OCI-M2 (cell line): ENCODE measurements around the gene ALDH4A1.

ENCODE experiments used
- DNase-seq: peaks from one replicate; lab custom pipeline; 2025; ENCODE audit not compliant: unreplicated experiment; lab: John Stamatoyannopoulos, UW

Gene ALDH4A1

DNA sequence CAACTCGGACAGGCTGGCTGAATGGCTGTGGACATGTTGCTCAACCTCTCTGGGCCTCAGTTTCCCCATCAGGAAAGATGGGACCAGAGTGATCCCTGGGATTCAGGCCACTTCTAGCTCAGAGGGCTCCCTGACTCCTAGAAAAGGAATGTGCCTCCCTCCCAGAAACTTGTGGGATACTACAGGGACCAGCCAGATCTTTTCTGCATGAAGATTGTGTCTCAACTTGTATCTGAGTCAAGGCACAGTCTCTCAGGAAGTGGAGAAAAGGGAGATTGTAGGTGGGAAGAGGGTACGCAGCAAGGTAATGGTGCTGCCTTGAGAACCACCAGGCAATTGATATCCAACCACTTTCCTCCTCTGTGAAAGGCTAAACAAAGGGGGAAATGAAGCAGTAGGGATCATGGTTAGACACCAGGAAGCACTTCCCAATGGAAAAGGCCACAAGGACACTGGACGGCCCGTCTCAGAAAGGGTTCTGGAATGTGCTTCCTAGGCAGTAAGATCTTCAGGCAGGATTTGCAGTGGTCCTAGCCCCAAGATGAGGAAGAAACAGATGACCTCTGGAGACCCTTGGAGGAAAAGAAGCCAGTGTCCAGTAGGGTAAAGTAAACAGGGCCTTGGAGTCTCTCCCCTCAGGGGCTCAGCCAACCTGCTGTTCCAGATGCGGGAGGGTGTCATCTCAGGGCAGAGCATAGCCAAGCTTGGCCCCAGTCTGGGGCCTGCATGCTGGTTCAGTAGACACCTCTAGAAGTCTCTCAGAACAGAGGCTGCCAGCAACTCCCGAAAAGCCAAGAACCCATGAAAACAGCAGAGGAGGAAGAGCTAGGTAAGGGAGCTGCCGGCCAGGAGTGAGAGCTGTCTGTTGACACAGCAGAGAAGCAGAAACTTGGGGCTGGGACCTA is 37.3 kb upstream of the ALDH4A1 start:
- DNase-seq, result no peak

DNA sequence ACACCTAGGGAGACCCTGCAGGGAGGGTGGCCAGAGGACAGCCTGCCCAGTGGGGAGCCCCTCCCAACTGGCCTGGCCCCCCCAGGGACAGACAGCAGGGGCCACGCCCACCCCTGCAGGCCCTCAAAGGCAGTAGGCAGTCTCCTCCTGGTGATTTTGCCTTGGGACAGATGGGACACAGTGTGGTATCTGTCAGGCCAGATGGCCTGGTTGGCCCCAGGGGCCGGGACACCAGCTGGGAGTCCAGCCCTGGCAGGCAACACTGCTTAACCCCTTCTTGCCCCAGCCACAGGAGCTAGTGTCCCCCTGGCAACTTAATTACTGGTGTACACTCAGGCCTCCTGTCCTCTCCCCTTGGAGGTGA is 36.3 kb upstream of the ALDH4A1 start:
- no peak for DNase-seq

DNA sequence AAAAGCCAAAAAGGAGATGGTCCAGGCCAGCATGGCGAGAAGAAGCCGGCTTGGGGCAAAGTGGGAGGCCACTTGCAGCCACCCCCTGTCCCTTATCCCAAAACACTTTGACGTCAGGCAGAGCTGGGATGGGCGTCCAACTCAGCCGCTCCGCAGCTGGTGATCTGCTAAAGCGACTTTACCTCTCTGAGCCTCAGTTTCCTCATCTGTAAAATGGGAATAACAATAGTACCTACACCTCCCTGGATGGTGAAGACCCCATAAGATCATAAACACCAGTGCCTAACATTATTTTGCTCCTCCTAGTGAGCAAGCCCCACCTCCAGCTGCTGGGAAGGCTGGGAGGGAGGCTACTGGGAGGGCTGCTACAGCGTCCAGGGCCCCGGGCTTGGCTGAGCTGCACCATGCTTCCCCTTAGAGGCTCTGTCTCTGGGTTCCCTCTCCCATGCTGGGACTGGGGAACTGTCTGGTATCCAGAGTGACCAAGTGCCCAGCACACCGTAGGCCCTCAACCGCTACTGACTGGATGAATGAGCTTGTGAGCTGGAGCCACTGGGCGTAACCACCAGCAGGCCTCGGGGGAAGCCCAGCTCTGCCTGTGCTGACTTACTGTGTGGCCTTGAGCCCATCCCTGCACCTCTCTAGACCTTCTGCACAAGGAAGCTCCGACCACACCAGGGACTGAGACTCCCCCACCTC is 35.8 kb upstream of the ALDH4A1 start:
- DNase-seq, result no peak

DNA sequence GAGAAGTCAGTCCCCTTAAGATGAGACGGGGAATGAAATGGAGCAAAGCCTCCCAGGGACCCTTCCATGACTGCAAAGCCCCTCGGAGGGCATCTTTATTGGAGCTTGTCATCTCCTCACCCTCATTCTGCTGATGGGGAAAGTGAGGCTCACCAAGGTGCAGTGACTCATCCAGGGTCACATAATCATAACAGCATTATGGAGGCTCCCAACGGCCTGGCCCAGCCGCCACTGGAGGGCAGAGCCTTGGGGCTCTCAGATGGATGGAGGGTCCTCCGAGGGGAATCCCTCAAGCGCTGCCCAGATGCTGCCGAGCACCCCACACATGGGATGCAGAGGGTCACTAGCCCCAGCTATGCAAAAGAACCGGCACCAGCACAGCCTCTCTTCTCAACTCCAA is 35.2 kb upstream of the ALDH4A1 start:
- DNase-seq, result no peak

DNA sequence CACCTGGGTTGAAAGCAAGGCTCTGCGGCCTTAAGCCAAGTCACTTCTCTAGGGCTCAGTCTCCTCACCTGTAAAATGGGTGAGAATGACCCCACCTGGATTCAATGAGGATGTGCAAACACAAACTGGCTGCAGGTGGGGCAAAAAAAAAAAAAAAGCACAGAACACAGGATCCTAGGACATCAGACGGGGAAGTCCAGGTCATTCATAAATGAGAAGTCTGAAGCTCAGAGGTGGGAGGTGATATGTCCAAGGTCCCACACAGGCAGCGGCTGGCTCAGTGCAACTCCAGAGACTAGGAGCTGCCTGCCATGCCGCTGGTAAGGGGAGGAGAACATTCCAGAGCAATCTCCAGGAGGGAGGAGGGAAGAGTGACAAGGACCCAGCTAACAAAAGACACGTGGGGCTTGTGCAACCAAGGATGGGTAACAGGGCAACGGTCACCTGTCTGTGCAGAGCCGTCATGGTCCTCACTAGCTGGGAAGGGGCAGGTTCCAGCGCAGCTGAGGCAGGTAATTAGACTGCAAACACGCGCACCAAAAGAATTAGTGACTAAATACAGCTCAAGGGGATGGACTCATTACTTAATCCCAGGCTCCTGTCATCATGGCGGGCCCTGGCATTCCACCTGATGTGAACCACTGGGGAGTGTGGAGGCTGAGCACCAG is 34.6 kb upstream of the ALDH4A1 start:
- DNase-seq, result no peak

DNA sequence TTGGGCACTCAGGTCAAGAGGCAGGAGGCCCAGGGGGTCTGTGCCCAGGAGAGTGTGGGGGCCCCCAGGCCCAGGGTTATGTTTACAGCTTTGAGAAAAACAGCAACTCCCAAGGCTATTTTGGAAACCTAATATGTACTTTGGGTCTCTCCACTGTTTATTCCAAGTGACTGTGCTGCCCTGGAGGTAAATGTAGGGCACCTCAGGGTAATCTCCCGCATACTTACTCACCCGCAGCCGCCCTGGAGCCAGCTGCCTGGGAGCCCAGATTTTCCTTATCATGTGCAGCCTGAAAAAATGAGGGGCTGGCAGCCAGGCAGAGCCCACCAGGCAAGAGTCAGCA is 34.1 kb upstream of the ALDH4A1 start:
- no peak for DNase-seq

DNA sequence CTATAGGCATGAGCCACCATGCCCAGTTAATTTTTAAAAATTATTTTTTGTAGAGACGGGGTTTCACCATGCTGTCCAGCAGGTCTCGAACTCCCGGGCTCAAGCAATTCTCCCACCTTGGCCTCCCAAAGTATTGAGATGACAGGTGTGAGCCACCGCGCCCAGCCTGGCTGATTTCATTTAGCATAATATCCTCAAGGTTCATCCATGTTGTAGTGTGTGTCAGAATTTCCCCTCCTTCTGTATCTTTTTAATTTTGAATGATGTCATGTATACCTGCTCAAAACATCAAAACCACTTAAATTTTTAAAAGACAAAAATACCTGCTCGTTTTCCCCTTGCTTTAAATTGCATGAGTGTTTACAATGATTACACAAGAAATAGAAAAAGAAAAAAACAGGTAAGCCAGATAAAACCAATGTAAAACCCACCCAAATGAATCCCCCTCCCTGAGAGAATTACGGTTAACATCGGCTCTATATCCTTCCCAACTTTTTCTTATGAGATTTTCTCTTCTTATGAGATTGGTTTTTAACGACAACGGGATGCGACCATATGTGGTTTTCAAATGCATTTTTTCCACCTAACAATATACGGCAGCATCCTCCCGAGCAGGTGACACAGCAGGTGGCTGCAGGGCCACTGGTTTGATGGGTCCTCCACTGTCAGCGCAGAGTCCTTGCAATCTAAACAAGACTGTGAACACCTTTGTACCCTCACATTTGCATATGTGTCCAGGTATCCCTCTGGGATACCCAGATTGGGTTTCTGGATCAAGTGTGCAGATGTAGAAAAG is 32.0 kb upstream of the ALDH4A1 start:
- DNase-seq, result no peak

DNA sequence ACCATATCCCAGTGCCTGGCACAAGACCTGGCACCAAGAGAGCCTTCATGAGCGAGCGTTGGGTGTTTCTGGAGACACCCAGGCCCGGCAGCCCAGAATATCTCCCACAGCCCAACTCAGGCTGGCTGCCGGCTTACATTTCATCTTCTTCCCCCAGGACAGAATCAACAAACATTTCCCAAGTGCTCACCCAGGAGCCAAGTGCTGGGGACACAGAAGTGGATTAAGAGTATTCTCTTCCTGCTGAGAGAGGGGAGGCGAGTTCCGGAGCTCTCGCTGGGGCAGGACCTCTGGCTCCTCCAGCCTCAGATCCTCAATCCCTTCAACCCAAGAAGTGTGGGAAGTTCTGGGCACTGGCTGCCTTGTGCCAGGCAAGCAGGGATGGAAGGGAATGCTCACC is 30.5 kb upstream of the ALDH4A1 start:
- DNase-seq, result no peak

DNA sequence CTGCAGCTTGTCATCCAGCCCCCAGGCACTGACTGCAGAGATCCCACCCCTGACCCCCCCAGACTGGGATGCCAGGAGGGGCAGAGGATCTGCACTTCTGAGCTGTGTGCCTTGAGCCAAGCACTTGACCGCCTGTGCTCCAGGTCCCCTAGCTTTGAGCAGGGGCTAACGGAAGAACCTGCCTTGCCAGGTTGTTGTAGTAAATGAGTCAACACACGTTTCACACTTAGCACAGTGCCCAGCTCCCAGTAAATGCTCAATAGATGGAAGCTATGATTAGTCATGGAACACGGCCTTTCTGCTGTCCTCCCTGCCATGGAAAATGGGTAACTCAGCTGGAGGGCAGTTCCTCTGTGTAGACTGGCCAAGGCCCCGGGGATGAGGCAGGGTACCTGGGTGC is 30.0 kb upstream of the ALDH4A1 start:
- DNase-seq, result no peak

DNA sequence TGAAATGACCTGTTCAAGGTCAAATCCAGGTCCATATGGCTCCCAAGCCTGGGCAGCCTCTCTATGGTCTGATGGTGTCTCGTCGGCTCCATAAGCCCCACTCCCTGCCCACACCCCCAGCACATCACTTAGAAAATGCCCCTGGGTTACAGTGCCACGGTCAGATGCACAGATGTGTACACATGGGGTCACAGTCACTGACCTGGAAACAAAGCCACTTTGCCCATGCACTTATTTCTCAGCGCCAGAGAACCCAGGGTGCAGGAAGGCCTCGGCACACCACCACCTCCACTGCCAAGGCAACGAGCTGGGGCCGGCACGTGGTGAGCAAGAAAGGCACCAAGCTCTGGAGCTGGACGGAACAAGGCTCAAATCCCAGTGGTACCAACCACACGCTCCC is 29.4 kb upstream of the ALDH4A1 start:
- no peak for DNase-seq

DNA sequence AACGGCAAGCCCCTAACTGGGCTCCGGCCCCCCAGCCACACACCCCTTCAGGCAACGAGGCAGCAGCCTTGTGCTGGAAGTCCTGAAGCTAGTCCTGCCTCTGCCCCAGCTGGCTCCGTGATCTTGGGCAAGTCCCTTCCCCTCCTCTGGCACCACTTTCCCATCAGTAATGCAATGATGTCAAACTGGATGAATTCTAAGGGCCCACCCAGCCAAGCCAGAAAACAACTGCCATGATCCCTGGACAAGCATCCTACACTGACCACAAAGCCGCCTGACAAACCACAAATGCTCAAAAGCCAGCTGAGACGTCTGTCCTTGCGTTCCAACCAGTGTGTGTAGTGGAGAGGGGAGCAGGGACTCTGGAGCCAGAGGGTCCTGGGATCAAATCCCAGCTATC is 27.3 kb upstream of the ALDH4A1 start:
- no peak for DNase-seq

DNA sequence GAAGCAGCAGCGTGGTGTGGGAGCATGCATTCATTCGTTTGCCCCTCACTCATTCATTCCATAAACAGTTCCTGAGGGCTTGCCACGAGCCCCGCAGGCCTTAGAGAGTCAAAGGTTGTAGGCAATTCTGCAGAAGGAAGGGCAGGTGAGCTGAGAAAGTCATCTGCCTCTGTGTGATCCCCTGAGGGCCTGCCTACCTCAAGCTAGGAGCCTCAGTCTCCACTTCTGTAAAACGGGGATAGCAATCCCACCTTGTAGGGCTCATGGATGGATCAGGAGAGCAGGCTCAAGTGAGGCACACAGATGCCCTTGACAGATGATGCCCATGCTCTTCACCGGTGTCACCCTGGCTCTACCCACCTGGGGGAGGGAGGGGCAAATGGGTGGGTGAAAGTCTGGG is 26.6 kb upstream of the ALDH4A1 start:
- DNase-seq, result no peak

DNA sequence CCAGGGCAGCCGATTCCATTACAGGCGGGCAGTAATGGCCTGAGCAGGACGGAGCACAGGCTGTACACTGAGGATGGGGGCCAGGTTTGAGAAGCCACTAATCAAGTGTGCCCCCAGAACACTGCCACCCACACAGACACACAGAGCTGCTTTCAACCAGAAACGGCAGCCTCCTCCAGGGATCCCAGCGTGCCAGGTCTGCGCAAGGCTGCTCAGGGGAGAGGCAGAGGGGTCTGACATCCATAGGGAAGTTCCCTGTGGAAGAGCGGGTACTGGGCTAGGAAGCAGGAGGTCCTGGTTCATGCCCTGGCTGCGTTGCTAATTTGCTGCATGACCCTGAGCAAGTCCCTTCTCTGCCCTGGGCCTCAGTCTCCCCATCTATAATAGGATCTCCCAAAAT is 26.1 kb upstream of the ALDH4A1 start:
- DNase-seq, result no peak

DNA sequence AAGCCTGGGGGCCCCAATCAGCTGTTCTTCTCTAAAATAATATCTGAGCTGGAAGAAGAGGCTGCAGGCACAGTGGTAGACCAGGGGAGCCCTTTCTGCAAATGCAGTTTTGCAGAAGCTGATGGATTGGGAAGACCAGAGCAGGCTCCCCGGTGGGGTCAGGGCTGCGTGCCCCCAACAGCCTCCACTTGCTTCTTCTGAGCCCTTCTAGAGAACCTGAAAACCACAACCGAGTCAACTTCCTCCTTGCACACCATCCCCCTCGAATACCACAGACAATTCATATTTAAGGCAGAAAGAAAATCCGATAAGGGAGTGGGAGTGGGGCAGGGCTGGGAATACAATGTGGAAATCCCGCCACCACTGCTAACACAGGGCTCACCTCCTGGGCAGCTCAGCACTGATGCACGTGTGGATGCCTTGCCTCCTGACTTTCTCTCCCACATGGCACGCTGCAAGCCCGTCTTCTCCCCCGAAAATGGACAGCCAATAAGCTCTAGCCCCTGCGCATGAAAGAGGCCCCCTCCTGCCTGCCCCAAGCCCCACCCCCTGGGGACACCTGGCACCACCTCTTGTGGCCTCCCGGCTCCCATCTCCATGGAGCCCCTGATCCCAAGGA is 25.4 kb upstream of the ALDH4A1 start:
- DNase-seq, result no peak

DNA sequence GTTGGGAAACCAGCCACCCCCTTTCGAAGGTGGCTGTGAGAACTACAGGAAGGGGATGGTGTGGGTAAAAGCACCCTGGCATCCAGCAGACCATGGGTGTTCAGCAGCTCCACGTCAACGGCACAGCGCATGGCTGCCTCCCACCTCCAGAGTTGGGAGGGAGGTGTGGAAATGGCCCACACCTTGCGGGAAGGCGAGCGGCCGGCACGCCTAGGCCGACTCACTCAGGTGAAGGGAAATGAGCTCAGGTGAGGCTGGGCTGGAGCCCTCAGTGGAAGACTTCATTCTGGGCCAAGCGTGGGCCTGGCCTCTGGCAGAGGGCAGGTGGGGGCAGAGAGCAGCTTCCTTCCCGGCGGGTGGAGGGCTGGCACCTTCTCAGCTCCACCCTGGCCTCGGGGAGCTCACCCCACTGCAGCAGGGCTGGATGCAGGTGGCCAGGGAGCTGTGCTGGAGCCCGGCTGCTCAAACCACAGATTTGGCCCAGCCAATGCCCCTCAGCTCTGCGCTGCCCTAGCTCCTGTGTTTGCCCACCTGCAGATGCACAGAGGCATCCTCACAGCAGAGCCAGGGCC is 24.8 kb upstream of the ALDH4A1 start:
- no peak for DNase-seq

DNA sequence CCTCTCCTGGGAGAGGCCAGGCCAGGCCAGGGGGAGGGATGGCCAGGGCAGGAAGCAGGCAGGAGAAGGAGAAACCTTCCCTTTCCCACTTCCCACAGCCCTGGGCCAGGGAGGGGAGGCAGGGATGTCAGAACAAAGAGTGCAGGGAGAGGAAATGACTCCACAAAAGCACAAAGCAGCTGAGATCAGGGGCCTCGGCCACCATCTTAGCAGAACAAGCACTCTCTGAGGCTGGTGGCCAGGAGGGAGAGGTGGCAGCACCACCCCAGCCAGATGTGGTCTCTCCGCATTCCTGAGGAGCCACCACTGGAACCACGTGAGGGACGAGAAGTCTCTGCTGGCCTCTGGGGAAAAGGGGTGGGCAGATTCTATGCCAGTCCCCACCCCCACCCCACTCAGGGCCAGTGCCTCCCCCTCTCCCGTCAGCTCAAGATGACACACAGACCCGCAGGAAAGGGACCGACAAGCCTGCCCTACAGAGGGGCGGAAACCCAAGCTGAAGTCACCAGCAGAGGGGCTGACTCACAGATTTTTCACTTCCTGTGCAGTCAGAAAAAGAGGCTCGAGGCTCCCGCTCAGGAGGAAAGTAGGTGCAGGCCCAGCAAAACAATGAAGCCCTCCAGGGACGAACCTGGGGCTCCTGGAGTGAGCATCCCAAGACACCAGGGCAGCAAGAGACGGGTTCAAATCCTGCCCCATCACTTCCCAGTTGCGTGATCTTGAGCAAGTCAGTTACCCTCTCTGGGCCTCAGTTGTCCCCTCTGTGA is 24.1 kb upstream of the ALDH4A1 start:
- no peak for DNase-seq

DNA sequence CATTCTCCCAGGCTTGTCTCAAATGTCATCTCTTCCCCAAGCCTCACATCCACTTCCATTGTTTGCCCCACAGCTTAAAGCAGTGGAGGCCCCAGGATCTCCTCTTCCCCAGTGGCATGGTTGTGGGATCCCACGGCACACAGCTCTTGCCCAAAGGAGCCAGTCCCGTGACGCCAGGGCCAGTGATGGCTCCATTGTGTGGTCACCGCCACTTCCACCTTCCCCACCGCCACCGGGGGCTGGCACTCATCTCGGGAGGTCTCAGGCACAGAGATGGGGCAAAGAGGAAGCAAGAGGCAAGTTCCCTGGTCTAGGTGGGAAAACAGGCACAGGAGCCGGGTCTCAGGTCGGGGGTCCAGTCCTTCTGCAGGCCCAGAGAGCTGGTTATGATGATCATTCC is 22.9 kb upstream of the ALDH4A1 start:
- DNase-seq, result no peak

DNA sequence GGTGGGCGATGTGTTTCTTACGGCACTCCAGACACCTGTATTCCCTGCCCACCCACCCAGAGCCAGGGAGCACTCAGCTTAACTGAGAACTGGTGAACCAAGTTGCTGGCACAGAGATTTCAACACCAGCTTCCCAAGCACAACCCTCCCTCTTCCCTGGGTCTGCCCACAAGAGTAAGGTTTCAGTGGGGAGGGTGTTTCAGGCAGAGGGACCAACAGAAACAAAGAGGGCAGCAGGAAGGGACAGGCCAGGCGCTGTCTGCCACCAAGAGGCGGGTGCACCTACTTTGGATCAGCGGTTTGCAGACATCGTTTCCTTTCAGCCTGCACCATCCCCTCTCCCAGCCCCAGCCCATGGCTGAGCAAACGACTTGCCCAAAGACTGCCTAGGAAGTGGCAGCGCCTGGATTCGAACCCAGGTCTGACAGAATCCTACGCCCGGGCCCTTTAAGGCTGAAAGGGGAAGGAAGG is 21.9 kb upstream of the ALDH4A1 start:
- DNase-seq, result no peak

DNA sequence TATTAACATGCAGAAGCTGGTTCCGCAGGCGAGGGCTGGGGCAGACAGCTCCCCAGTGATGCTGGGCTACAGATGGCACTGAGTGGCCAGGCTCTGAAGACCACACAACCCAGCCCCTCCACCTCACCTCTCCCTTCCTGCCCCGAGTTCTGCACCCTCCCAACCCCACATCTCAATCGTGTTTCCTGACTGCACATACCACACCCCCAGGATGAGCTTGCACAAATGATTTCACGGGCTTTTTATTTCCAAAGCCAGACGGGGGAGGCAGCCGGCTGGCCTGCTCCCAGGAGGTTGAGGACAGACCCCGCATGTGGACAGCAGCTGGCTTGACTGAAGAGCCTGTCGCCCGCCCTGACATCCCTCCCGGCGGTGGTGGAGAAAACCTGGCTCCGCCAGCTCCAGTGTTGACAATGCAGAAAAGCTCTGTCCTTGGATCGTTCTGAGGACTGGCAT is 21.4 kb upstream of the ALDH4A1 start:
- DNase-seq, result no peak
